HUES6 (cell line): Measurements from ENCODE around the gene NOTCH4.
"Not testable (repeated sequence)": the region's sequence is repeated elsewhere in the genome, so short reads cannot be mapped to it uniquely, and the experiment has no call there.

ENCODE experiments used
- H3K27ac ChIP-seq: 2 replicates; pipeline ENCODE4 v1.7.0; 2013; ENCODE audit warnings: low read depth, mild to moderate bottlenecking, low read length, inconsistent platforms
- H3K27me3 ChIP-seq: 2 replicates; pipeline ENCODE4 v1.6.1; 2013; ENCODE audit warnings: low read length; ENCODE audit not compliant: control insufficient read depth, insufficient read depth
- H3K36me3 ChIP-seq: 2 replicates; pipeline ENCODE4 v1.6.1; 2013; ENCODE audit warnings: low read length; ENCODE audit not compliant: control insufficient read depth, insufficient read depth
- H3K4me1 ChIP-seq: 2 replicates; pipeline ENCODE4 v1.6.1; 2013; ENCODE audit warnings: low read length; ENCODE audit not compliant: control insufficient read depth, insufficient read depth
- H3K4me3 ChIP-seq: 2 replicates; pipeline ENCODE4 v1.5.1; 2013; ENCODE audit warnings: low read depth, low read length
- H3K9ac ChIP-seq: one replicate; pipeline ENCODE4 v1.6.1; 2013; ENCODE audit warnings: mild to moderate bottlenecking, low read length
- H3K9me3 ChIP-seq: 2 replicates; pipeline ENCODE4 v1.6.1; 2013; ENCODE audit warnings: low read depth, low read length; ENCODE audit not compliant: control insufficient read depth, insufficient read depth

The NOTCH4 gene

DNA sequence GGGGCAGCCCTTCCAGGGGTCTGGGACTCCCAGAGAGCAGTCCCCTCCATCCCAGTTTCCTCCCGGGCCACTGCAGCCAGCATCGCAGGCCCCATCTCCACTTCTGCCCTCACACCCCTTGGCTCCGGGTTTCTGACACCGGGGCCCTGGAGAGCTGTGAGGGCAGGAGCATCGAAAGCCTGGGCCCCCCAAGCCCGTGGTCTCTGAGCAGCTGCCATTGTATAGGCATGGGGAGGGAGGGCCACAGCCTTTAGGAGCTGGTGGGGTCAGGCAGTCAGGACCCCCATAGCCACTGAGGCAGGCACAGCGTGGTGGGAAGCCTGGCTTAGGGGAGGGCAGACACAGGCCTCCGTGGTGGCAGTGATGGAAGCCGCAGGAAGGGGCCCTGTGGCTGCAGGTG, 21.7 kb downstream of the NOTCH4 start:
- H3K4me1 ChIP-seq = peaks cover 4% of the 10 kb centered on the region
- H3K4me3 ChIP-seq = no peak overlapping the region

DNA sequence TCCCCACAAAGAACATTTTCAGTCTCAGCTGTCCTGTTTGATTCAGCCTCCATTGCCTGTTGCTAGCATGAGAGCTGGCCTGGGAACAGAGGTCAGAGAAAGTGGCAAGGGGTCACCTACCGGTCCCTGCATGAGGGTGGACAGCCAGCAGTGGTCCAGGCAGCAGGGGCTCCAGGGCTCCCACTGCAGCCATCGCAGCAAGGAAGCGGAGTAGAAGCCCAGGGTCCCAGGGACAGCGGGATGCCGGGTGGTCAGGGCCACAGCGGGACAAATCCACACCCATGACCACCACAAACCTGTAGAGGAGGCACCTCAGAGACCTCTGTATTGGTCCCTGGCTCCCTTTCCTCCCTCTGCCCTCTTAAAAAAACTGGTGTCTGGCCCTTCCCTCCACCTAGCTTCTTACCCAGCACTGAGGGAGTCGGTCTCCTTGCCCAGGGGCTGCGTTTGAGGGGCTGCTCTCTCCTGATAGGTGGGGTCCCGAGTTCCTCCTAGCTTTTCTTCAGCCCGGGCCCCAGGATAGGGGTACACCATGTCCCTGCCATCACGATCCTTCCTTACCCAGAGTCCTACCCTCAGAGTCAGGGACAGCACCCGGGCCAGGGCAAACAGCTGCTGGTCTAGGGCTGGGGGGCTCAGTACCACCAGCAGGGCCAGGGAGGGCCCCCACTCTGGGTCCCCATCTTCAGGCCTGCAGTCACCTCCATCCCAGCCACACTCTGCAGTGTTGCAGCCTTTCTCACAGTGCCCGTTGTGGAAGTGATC, 23.0 kb downstream of the NOTCH4 start:
- Histone ChIP-seq H3K9ac (no peak overlapping the region), H3K4me3 (no peak overlapping the region), H3K27ac (no peak overlapping the region), H3K36me3 (no peaks in the 10 kb centered on the region), H3K27me3 (no peaks in the 10 kb centered on the region; the same call in 1 of the 2 replicates), H3K4me1 (peaks cover 11% of the 10 kb centered on the region), H3K9me3 (no peaks in the 10 kb centered on the region)

More for the DNA sequence above, 21.7 kb downstream of the NOTCH4 start:
- Histone ChIP-seq H3K27me3 (no peaks in the 10 kb centered on the region; the same call in 1 of the 2 replicates), H3K27ac (no peak overlapping the region), H3K9me3 (no peaks in the 10 kb centered on the region), H3K9ac (no peak overlapping the region), H3K36me3 (no peaks in the 10 kb centered on the region)

DNA sequence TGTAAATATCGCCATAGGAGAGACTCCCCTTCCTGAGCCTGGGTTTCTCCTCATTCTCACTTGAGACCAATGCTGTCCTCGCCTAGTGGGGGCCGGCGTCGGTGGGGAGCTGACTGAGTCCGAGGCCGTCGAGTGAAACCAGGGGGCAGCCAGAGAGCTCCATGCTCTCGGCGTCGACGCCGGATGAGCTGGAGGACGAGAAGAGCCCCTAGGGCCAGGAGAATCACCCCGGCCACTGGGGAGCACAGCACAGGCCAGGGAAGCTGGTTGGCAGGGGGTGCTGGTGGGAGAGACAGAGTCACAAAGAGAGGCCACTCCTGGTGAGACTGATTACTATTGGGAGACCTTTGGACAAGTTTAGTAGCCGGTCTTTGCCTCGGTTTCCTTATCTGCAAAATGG, 25.0 kb downstream of the NOTCH4 start:
- Histone ChIP-seq H3K27ac (no peak overlapping the region), H3K4me3 (no peak overlapping the region), H3K4me1 (peaks cover 24% of the 10 kb centered on the region), H3K9me3 (no peaks in the 10 kb centered on the region), H3K36me3 (no peaks in the 10 kb centered on the region), H3K9ac (no peak overlapping the region), H3K27me3 (no peaks in the 10 kb centered on the region; the same call in 1 of the 2 replicates)

GRCh38 chr6:32198345-32198696, 25.5 kb downstream of the NOTCH4 start:
- peaks cover 24% of the 10 kb centered on the region for H3K4me1 ChIP-seq
- H3K4me3 ChIP-seq = no peak overlapping the region
- no peaks in the 10 kb centered on the region for H3K36me3 ChIP-seq
- H3K9me3 ChIP-seq = no peaks in the 10 kb centered on the region
- H3K27ac ChIP-seq = no peak overlapping the region
- H3K9ac ChIP-seq = no peak overlapping the region
- no peaks in the 10 kb centered on the region for H3K27me3 ChIP-seq

DNA sequence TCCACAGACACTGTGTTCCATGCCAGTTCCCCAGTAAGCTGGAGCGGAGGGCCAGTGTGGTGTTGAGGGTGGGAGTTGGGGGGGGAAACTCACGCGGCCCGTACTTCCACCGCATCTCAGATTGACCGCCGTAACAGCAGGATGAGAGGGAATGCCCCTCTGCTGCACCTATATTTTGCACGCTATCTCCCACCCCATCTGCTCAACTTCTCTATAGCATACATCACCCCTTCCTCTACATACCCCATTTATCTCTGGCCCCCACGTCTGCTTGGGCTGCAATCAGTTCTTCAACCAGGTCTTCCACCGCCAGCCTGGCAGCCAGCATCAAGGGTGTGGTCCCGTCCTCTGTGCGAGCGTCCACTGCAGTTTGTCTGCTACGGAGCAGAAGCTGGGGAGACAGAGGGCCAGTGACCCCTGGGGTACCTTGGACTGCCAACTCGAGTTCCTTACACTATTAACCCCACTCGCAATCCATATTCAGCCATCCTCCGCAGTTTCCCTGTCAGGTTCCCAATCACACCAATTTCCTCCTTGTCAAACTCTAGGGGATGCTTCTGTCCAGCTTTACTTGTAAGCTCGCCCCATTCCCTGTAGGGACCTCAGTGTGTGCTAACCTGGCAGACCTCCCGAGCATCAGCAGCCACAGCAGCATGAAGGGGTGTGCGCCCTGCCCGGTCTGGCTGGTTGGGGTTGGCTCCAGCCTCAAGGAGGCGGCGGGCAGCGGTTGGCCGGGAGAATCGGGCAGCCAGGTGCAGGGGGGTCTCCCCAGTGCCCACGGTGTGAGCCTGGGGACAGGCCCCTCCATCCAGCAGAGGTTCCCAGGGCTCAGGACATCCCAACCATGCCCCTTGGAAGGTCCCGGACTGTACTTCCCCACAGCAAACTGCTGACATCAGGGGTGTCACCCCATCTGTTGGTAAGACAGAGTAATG, 26.9 kb downstream of the NOTCH4 start:
- Histone ChIP-seq H3K27me3 (no peaks in the 10 kb centered on the region), H3K9ac (peak overlapping the region; percentile 95), H3K4me3 (peak overlapping the region; percentile 85), H3K36me3 (no peaks in the 10 kb centered on the region), H3K27ac (peak overlapping the region; percentile 96), H3K9me3 (no peaks in the 10 kb centered on the region), H3K4me1 (peaks cover 34% of the 10 kb centered on the region)

- no peaks in the 10 kb centered on the region for H3K9me3 ChIP-seq
- H3K4me1 ChIP-seq = peaks cover 43% of the 10 kb centered on the region
- no peaks in the 10 kb centered on the region for H3K27me3 ChIP-seq
- H3K36me3 ChIP-seq = no peaks in the 10 kb centered on the region
- peak overlapping the region; percentile 95 for H3K9ac ChIP-seq
- peak overlapping the region; percentile 96 for H3K27ac ChIP-seq
- H3K4me3 ChIP-seq = peak overlapping the region; percentile 85
Measured at GRCh38 chr6:32195902-32196681, 27.8 kb downstream of the NOTCH4 start.

GRCh38 chr6:32195652-32195901, 28.3 kb downstream of the NOTCH4 start:
- Histone ChIP-seq H3K27ac (no peak overlapping the region), H3K4me1 (peaks cover 48% of the 10 kb centered on the region), H3K9ac (peak overlapping the region; percentile 95), H3K9me3 (no peaks in the 10 kb centered on the region), H3K4me3 (peak overlapping the region; percentile 85), H3K36me3 (no peaks in the 10 kb centered on the region), H3K27me3 (no peaks in the 10 kb centered on the region)

DNA sequence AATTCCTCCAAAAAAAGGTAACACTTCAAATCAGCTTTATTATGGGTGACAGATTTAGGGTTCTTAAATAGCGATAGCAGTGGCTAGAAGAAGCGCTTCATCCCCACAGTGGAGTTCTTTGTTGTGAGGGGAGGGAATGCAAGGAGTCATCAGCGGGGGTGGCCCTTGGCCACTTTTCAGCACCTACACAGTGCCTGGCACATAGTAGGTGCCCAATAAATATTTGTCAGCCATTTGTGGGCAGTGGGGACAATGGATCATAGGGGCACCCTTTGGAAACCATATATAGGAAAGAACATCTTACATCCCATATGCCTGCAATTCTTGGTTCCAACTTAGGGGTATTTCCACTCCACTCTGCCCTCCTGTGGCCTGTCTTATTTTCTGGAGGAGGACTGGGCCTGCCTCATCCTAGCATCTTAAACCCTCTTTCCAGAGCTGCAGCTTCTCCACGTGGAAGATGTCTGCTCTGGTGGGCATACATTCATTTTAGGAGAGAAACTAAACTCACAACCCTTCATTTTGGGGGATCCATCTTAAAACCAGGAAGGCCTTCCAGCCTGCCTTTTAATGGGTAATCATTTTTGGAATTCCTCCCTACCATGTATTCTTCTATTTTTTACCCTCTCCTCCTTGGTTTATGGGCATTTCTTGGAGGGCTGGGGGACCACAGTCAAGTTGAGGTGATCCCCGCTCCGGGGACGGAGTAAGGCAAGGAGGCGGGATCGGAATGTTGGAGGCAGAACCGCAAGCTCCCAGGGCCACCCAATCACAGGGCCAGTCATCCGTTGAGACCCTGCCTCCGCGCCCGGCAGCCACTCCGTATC, 28.8 kb downstream of the NOTCH4 start:
- Histone ChIP-seq H3K27ac (peak overlapping the region; percentile 75; the same call in 1 of the 2 replicates), H3K27me3 (no peaks in the 10 kb centered on the region), H3K4me1 (peaks cover 48% of the 10 kb centered on the region), H3K9ac (peak overlapping the region; percentile 81), H3K4me3 (peak overlapping the region; percentile 76), H3K36me3 (no peaks in the 10 kb centered on the region), H3K9me3 (no peaks in the 10 kb centered on the region)

DNA sequence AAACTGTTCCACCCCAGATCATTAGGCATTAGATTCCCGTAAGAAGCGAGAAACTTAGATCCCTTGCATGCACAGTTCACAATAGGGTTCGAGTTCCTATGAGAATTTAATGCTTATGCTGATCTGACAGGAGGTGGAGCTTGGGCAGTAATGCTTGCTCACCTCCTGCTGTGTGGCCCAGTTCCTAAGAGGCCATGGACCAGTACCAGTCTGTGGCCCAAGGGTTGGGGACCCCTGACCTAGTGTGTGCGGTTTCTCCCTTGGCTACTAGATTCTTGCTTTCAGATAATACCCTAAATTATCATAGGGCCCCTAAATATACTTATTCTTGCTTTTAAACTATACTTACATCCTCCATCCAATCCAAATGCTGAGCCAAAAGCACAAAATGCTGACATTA, 29.5 kb downstream of the NOTCH4 start:
- no peaks in the 10 kb centered on the region for H3K27me3 ChIP-seq
- H3K9me3 ChIP-seq = no peaks in the 10 kb centered on the region
- H3K36me3 ChIP-seq = no peaks in the 10 kb centered on the region
- H3K4me1 ChIP-seq = peaks cover 48% of the 10 kb centered on the region
- no peak overlapping the region for H3K9ac ChIP-seq
- no peak overlapping the region; the same call in 1 of the 2 replicates for H3K27ac ChIP-seq
- no peak overlapping the region for H3K4me3 ChIP-seq

DNA sequence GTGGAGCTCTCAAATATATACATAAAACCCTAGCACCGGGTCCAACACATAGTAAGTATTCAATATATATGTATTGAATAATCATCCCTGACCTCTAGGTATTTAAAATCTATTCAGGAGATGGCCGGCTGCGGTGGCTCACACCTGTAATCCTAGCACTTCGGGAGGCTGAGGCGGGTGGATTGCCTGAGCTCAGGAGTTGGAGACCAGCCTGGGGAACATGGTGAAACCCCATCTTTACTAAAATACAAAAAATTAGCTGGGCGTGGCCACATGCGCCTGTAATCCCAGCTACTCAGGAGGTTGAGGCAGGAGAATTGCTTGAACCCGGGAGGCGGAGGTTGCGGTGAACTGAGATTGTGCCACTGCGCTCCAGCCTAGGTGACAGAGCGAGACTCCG, 30.8 kb downstream of the NOTCH4 start:
- not testable (repeated sequence) for H3K27me3 ChIP-seq, H3K9me3 ChIP-seq, H3K27ac ChIP-seq, H3K36me3 ChIP-seq
- peaks cover 56% of the 10 kb centered on the region for H3K4me1 ChIP-seq
- H3K9ac ChIP-seq = peak overlapping the region; percentile 9
- H3K4me3 ChIP-seq = peak overlapping the region; percentile 52
